DMS53 treated with DMSO at 0.1 percent for 48 hours (cell line): ENCODE data around the gene PDE1C.
"Not testable (repeated sequence)": the region's sequence is repeated elsewhere in the genome, so short reads cannot be mapped to it uniquely, and the experiment has no call there.

Experiments used
- DNase-seq: peaks from one replicate; lab custom pipeline; 2025; ENCODE audit not compliant: unreplicated experiment; lab: John Stamatoyannopoulos, UW

The PDE1C gene

GRCh38 chr7:31855530-31855929 is 214.7 kb downstream of the PDE1C start:
- no peak for DNase-seq

GRCh38 chr7:31853380-31853779 is 216.8 kb downstream of the PDE1C start:
- no peak for DNase-seq

- no peak for DNase-seq
These were observed 217.7 kb downstream of the PDE1C start for GRCh38 chr7:31852462-31852861.

GRCh38 chr7:31851119-31851518 is 219.1 kb downstream of the PDE1C start:
- no peak for DNase-seq

GRCh38 chr7:31850601-31851000 is 219.6 kb downstream of the PDE1C start:
- DNase-seq = no peak

GRCh38 chr7:31850066-31850465 is 220.1 kb downstream of the PDE1C start:
- peak; percentile 92 for DNase-seq

GRCh38 chr7:31835471-31835870 is 234.7 kb downstream of the PDE1C start:
- DNase-seq = no peak

- not testable (repeated sequence) for DNase-seq
These were observed 236.6 kb downstream of the PDE1C start for GRCh38 chr7:31833625-31834024.

GRCh38 chr7:31828520-31828919 is 241.7 kb downstream of the PDE1C start:
- no peak for DNase-seq

- DNase-seq = no peak
These were observed 244.6 kb downstream of the PDE1C start for GRCh38 chr7:31825576-31825975.

- DNase-seq = no peak
These were observed 251.2 kb downstream of the PDE1C start for GRCh38 chr7:31819031-31819430.

GRCh38 chr7:31816810-31817209 is 253.4 kb downstream of the PDE1C start:
- DNase-seq = no peak

- no peak for DNase-seq
These were observed 254.4 kb downstream of the PDE1C start for GRCh38 chr7:31815796-31816195.

GRCh38 chr7:31814187-31814586 is 256.0 kb downstream of the PDE1C start:
- no peak for DNase-seq

GRCh38 chr7:31811650-31812461 is 258.4 kb downstream of the PDE1C start:
- no peak for DNase-seq

- no peak for DNase-seq
These were observed 264.9 kb downstream of the PDE1C start for GRCh38 chr7:31805209-31805818.

GRCh38 chr7:31796375-31796774 is 273.8 kb downstream of the PDE1C start:
- DNase-seq = no peak

GRCh38 chr7:31794851-31795344 is 275.3 kb downstream of the PDE1C start:
- DNase-seq = no peak

GRCh38 chr7:31791881-31792280 is 278.3 kb downstream of the PDE1C start:
- DNase-seq = no peak

GRCh38 chr7:31788883-31789680 is 281.1 kb downstream of the PDE1C start:
- no peak for DNase-seq

- DNase-seq = no peak
These were observed 281.8 kb downstream of the PDE1C start for GRCh38 chr7:31788445-31788844.

- DNase-seq = no peak
These were observed 283.9 kb downstream of the PDE1C start for GRCh38 chr7:31786326-31786725.
